MV-4-11 (cell line): ENCODE measurements around the gene PIGX.

Source experiments
- DNase-seq: peaks from one replicate; lab custom pipeline; 2025; lab: John Stamatoyannopoulos, UW

The PIGX gene

DNA sequence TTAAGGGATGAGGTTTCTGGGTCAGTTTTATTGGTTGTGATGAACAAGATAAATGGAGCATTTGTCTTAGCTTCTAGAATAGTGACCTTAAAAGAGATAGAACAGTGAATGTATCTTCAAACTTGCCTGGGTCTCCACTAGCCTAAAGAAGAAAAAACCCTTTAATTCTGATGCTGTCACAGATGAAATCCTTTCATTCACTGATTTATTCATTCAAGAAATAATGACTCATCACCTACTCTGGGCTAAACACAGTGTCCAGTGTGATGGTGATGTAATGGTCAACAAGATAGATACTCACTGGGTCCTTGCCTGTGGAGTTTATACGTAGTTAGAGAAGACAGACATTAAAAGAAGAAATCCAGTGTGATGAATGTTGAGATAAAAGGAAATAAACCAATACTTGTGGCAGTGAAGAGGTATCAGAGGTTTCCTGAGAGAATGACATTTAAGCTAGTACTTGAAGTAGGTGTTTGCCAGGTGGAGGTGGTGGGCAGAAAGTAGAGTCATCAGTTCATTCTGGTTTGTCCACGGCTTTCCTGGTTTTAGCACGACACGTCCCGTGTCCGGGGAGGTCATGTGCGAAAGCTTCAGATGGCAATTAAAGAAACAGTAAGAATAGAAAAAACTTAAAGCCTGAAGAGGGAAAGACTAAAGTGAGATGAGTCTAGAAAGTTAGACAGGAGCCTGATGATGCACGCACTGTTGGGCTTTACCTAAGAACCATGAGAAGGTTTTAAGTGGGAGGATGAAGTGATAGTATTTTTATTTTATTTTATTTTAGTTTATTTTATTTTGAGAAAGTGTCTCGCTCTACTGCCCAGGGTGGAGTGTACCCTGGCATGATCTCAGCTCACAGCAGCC lies 45.9 kb downstream of the PIGX start:
- DNase-seq, result no peak

GRCh38 chr3:196763179-196763578 lies 51.0 kb downstream of the PIGX start:
- DNase-seq, result no peak

DNA sequence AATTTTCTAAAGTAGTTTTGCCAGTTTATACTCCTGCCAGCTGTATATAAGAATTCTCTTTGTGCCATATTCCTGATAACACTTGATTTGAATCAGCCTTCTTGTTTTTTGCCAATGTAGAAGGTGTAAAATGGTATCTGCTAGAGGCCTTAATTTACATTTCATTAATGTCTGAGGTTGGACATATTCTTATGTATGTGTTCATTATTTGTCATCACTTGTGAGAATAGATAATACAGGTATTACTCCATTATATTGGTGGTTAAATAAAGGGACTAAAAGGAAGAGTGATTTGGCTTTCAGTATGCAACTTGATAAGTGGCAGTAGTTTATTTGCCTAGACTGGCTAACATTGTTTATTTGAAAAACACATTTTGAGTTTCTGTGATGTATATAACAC lies 53.3 kb downstream of the PIGX start:
- no peak for DNase-seq

GRCh38 chr3:196771067-196771466 lies 58.9 kb downstream of the PIGX start:
- DNase-seq, result no peak

- no peak for DNase-seq
These were observed 59.9 kb downstream of the PIGX start for GRCh38 chr3:196772102-196772501.

GRCh38 chr3:196772897-196773296 lies 60.7 kb downstream of the PIGX start:
- no peak for DNase-seq

GRCh38 chr3:196774191-196774820 lies 62.1 kb downstream of the PIGX start:
- peak; percentile 20 for DNase-seq

- no peak for DNase-seq
These were observed 62.8 kb downstream of the PIGX start for GRCh38 chr3:196774848-196775422.

DNA sequence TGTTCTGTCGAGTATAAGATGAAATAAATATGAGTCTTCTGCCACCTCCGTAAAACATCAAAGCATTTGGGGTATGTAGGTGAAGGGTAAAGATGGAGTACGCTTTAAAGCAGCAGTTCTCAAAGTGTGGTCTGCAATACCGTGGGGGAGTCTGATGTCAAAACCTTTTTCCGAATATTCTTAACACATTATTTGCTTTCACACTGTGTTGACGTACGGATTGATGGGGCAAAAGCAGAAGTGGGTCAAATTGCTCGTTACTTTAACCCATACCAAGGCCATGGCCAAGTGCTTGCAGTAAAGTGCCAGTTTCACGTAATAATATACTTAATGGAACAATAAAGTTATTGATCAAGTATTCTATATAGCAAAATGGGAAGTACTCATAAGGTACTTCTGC lies 63.8 kb downstream of the PIGX start:
- DNase-seq, result peak; percentile 85

DNA sequence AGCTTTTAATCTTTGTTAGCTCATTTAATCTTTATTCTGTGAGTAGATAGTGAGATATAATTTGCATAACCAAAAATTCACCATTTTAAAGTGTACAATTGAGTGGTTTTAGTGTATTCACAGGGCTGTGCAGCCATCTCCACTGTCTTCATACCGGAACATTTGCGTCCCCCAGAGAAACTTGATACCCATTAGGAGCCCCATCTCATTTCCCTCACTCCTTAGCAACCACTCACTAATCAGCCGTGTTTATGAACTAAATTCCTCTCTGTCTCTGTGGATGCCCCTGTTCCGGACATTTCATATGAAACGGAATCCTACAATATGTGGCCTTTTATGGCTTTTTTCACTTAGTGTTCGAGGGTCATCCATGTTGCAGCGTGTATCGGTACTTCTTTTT lies 65.7 kb downstream of the PIGX start:
- DNase-seq, result no peak

- DNase-seq, result no peak
These were observed 66.6 kb downstream of the PIGX start for GRCh38 chr3:196778755-196779154.

GRCh38 chr3:196782511-196782910 lies 70.3 kb downstream of the PIGX start:
- DNase-seq, result no peak
